OCI-LY7 (cell line): Measurements from ENCODE around the gene ABCD2.

Experiments
- CTCF ChIP-seq: fragments of 200-600 bp; sonication (generic); conservative IDR thresholded peaks from 2 replicates; pipeline ENCODE4 v1.5.1; 2014; ENCODE audit warnings: mild to moderate bottlenecking, antibody characterized with exemption, low read length, moderate library complexity, mixed read lengths
- EZH2phosphoT487 ChIP-seq: fragments of 200-600 bp; sonication (generic); IDR thresholded peaks from 2 replicates; pipeline ENCODE4 v1.6.1; 2018; ENCODE audit warnings: low read depth, borderline replicate concordance, mild to moderate bottlenecking, mixed run types, antibody characterized with exemption, low read length, moderate library complexity, mixed read lengths

- TF ChIP-seq CTCF (no peak), EZH2phosphoT487 (no peak)
These were observed 27.8 kb upstream of the ABCD2 start for GRCh38 chr12:39647383-39647782.
